GM23338 (cell line): ENCODE results near the gene UBXN10. TPM values are rescaled to one million over a fixed set of nuclear protein-coding genes. Genes with fewer than 3 reads are reported as not detected.

ENCODE experiments used
- ATAC-seq: fragments of 200-7000 bp; cut with Tn5 transposase; 3 replicates; pipeline ENCODE4 v1.9.1; 2020
- DNase-seq: peaks from one replicate; pipeline ENCODE4 v3.0.0-alpha.2; 2015; ENCODE audit warnings: low spot score
- H2AFZ ChIP-seq: fragments of 200-600 bp; sonication (generic); 2 replicates; pipeline ENCODE4 v1.8.0; 2016; ENCODE audit warnings: antibody characterized with exemption, mild to moderate bottlenecking, moderate library complexity
- H3F3A ChIP-seq: fragments of 200-600 bp; sonication (generic); replicated peaks from 2 replicates; pipeline ENCODE4 v1.8.0; 2017; ENCODE audit warnings: antibody characterized with exemption, mixed run types, low read depth
- H3K27ac ChIP-seq: fragments of 200-600 bp; sonication (generic); 2 replicates; pipeline ENCODE4 v1.6.1; 2016; ENCODE audit warnings: low read depth
- H3K27me3 ChIP-seq: fragments of 200-600 bp; sonication (generic); 2 replicates; pipeline ENCODE4 v1.8.0; 2016; ENCODE audit warnings: mild to moderate bottlenecking, mixed run types, moderate library complexity; ENCODE audit not compliant: insufficient read depth
- H3K36me3 ChIP-seq: fragments of 200-600 bp; sonication (generic); 2 replicates; pipeline ENCODE4 v1.8.0; 2016; ENCODE audit warnings: mild to moderate bottlenecking; ENCODE audit not compliant: insufficient read depth
- H3K4me1 ChIP-seq: fragments of 200-600 bp; sonication (generic); 2 replicates; pipeline ENCODE4 v1.8.0; 2016; ENCODE audit warnings: mild to moderate bottlenecking, moderate library complexity; ENCODE audit not compliant: insufficient read depth
- H3K4me2 ChIP-seq: fragments of 200-600 bp; sonication (generic); 2 replicates; pipeline ENCODE4 v1.7.1; 2017; ENCODE audit warnings: mixed run types
- H3K4me3 ChIP-seq: fragments of 200-600 bp; sonication (generic); 2 replicates; pipeline ENCODE4 v1.6.1; 2016; ENCODE audit warnings: mixed run types
- H3K79me2 ChIP-seq: fragments of 200-600 bp; sonication (generic); replicated peaks from 2 replicates; pipeline ENCODE4 v1.8.0; 2017; ENCODE audit warnings: mild to moderate bottlenecking; ENCODE audit not compliant: insufficient read depth
- H3K9me2 ChIP-seq: fragments of 200-600 bp; sonication (generic); 2 replicates; pipeline ENCODE4 v1.8.0; 2017; ENCODE audit not compliant: insufficient read depth
- H4K20me1 ChIP-seq: fragments of 200-600 bp; sonication (generic); replicated peaks from 2 replicates; pipeline ENCODE4 v1.8.0; 2017; ENCODE audit warnings: mild to moderate bottlenecking; ENCODE audit not compliant: insufficient read depth
- H3K27ac Mint-ChIP-seq: 2 replicates; pipeline ENCODE4 v1.8.0; 2020; ENCODE audit warnings: inconsistent platforms, mild to moderate bottlenecking, moderate library complexity, mixed read lengths
- H3K27me3 Mint-ChIP-seq: 3 replicates; pipeline ENCODE4 v1.8.0; 2022; ENCODE audit warnings: low read depth, mild to moderate bottlenecking, moderate library complexity, mixed read lengths, inconsistent platforms; ENCODE audit not compliant: insufficient read depth, poor library complexity
- H3K36me3 Mint-ChIP-seq: 3 replicates; pipeline ENCODE4 v1.8.0; 2021; ENCODE audit warnings: low read depth, mild to moderate bottlenecking, inconsistent platforms, moderate library complexity, mixed read lengths
- H3K4me1 Mint-ChIP-seq: 3 replicates; pipeline ENCODE4 v1.8.0; 2020; ENCODE audit warnings: mild to moderate bottlenecking, inconsistent platforms, mixed read lengths
- H3K4me3 Mint-ChIP-seq: 3 replicates; pipeline ENCODE4 v1.8.0; 2021; ENCODE audit warnings: moderate library complexity, mild to moderate bottlenecking, inconsistent platforms, mixed read lengths
- H3K9me3 Mint-ChIP-seq: 3 replicates; pipeline ENCODE4 v1.8.0; 2020; ENCODE audit warnings: moderate library complexity, mild to moderate bottlenecking, inconsistent platforms, mixed read lengths
- CTCF ChIP-seq, 2 experiments: fragments of 200-600 bp in 1 of 2; sonication (generic) in 1 of 2; conservative IDR thresholded peaks; 2 replicates each; pipeline versions ENCODE4 v1.5.1 to v1.6.1; 2016 to 2017; ENCODE audit warnings: antibody characterized with exemption in 2 of 2, low read depth in 2 of 2, mild to moderate bottlenecking in 2 of 2, moderate library complexity in 1 of 2
- EZH2 ChIP-seq: fragments of 200-600 bp; sonication (generic); IDR thresholded peaks from one replicate; pipeline ENCODE4 v1.8.0; 2017; ENCODE audit warnings: antibody characterized with exemption, mild to moderate bottlenecking, low read depth; ENCODE audit not compliant: unreplicated experiment
- JUNB ChIP-seq: IDR thresholded peaks from one replicate; pipeline ENCODE4 v1.6.1; 2016; ENCODE audit warnings: antibody characterized with exemption; ENCODE audit not compliant: unreplicated experiment
- REST ChIP-seq: IDR thresholded peaks from one replicate; pipeline ENCODE4 v1.6.1; 2018; ENCODE audit warnings: antibody characterized with exemption; ENCODE audit not compliant: unreplicated experiment
- ZNF114 ChIP-seq: fragments of 250-450 bp; sonication (Bioruptor Pico); IDR thresholded peaks from 2 replicates; pipeline ENCODE4 v1.5.0; 2020; ENCODE audit warnings: mild to moderate bottlenecking, moderate library complexity
- polyA plus RNA-seq: library from polyadenylated mRNA; unstranded; fragments of >200 nt; fragmentation: Nextera tagmentation; extraction: Ambion mirVana; gene quantifications from 2 replicates; pipeline ENCODE4 v1.2.1, GENCODE V29; 2016
- total RNA-seq: library from RNA; depleted of rRNA; stranded (reverse); fragments of >200 nt; shearing (Covaris generic); gene quantifications from 2 replicates; pipeline ENCODE4 v1.2.3, GENCODE V29; 2014

The UBXN10 gene
- total and polyA plus RNA-seq, 2 experiments from 2014 or later = 0.27 to 0.69 TPM

- Histone ChIP-seq H2AFZ (no peak overlapping the region), H3K4me1 (peaks cover 3% of the 10 kb centered on the region; the same call in 1 of the 2 replicates), H3K9me2 (no peaks in the 10 kb centered on the region), H3K27ac (no peak overlapping the region), H3K4me3 (no peak overlapping the region), H3K27me3 (no peaks in the 10 kb centered on the region), H4K20me1 (no peaks in the 10 kb centered on the region), H3F3A (no peaks in the 10 kb centered on the region), H3K4me2 (no peak overlapping the region), H3K79me2 (no peaks in the 10 kb centered on the region), H3K36me3 (no peaks in the 10 kb centered on the region)
- no peak for DNase-seq
- H3K36me3 Mint-ChIP-seq = peaks cover 26% of the 10 kb centered on the region
- TF ChIP-seq JUNB = no peak
- peak in 1 of 2 experiments; percentile 38; a peak in 1 of 4 replicates for TF ChIP-seq CTCF (conservative IDR thresholded peaks at IDR 0.05; ENCODE audit: low read depth in 2 of 2)
- no peak for TF ChIP-seq REST
- peaks cover 45% of the 10 kb centered on the region for H3K9me3 Mint-ChIP-seq
- no peak overlapping the region for H3K27ac Mint-ChIP-seq
- no peak overlapping the region for H3K4me3 Mint-ChIP-seq
- H3K27me3 Mint-ChIP-seq = peaks cover 10% of the 10 kb centered on the region
- H3K4me1 Mint-ChIP-seq = peaks cover 16% of the 10 kb centered on the region
- peak; percentile 45; the same call in 2 of the 3 replicates for ATAC-seq
These were observed 21.1 kb upstream of the UBXN10 start for GRCh38 chr1:20164694-20165202.

- H2AFZ ChIP-seq = no peak overlapping the region
- no peaks in the 10 kb centered on the region for H3K9me2 ChIP-seq
- no peaks in the 10 kb centered on the region for H3K36me3 ChIP-seq
- H3K4me3 ChIP-seq = no peak overlapping the region
- Mint-ChIP-seq H3K27ac (no peak overlapping the region), H3K36me3 (peaks cover 18% of the 10 kb centered on the region), H3K4me1 (peaks cover 16% of the 10 kb centered on the region), H3K4me3 (no peak overlapping the region), H3K9me3 (peaks cover 37% of the 10 kb centered on the region), H3K27me3 (peaks cover 10% of the 10 kb centered on the region)
- no peaks in the 10 kb centered on the region for H3F3A ChIP-seq
- DNase-seq (peak; percentile 41), ATAC-seq (peak; percentile 82)
- no peaks in the 10 kb centered on the region for H3K79me2 ChIP-seq
- no peaks in the 10 kb centered on the region for H4K20me1 ChIP-seq
- H3K4me1 ChIP-seq = peaks cover 3% of the 10 kb centered on the region; the same call in 1 of the 2 replicates
- no peak overlapping the region for H3K4me2 ChIP-seq
- no peaks in the 10 kb centered on the region for H3K27me3 ChIP-seq
- H3K27ac ChIP-seq = no peak overlapping the region
- peak; percentile 61 to 72 for TF ChIP-seq CTCF (conservative IDR thresholded peaks at IDR 0.05; ENCODE audit: low read depth in 2 of 2)
- TF ChIP-seq EZH2 = no peak
- no peak for TF ChIP-seq ZNF114 (CRISPR knock-in tag)
These were observed 20.4 kb upstream of the UBXN10 start for GRCh38 chr1:20165522-20165951.
